GM08714 (cell line): ENCODE results near the gene SS18.

ENCODE experiments used
- H3K4me3 ChIP-seq: fragments of 200-500 bp; sonication (Bioruptor generic); 2 replicates; pipeline ENCODE4 v1.5.1; 2014; ENCODE audit warnings: mild to moderate bottlenecking, low read length, inconsistent platforms
- ZNF274 ChIP-seq: IDR thresholded peaks from 2 replicates; pipeline ENCODE4 v1.6.1; 2012; ENCODE audit warnings: mild to moderate bottlenecking, low read depth, low read length

SS18 gene

GRCh38 chr18:25992566-25992965 is 97.8 kb downstream of the SS18 start:
- TF ChIP-seq ZNF274 = no peak
- no peak overlapping the region for H3K4me3 ChIP-seq

DNA sequence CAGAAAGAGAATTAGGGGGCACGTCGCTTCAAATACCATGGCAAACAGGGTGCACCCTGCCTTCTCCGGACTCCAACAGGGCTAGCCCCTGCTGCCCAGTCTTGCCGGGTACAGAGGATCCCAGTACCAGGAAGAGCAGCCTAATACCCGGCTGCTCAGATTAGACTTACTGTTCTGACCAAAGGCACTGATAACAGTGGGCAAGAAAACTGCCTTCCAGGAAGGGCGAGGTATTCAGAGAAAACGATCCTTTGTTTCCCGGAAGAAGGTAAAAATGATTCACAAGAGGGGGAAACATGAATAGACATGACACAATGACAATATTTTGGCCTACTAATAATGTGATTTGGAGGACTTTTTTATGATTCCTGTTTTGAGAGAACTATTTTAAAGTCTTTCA is 99.9 kb downstream of the SS18 start:
- no peak for TF ChIP-seq ZNF274
- H3K4me3 ChIP-seq = no peak overlapping the region

GRCh38 chr18:25985707-25986394 is 104.6 kb downstream of the SS18 start:
- H3K4me3 ChIP-seq = no peak overlapping the region
- no peak for TF ChIP-seq ZNF274

- TF ChIP-seq ZNF274 = no peak
- no peak overlapping the region for H3K4me3 ChIP-seq
Observed at GRCh38 chr18:25983730-25984129, 106.7 kb downstream of the SS18 start.

- no peak for TF ChIP-seq ZNF274
- no peak overlapping the region for H3K4me3 ChIP-seq
Observed at GRCh38 chr18:25982961-25983360, 107.5 kb downstream of the SS18 start.

GRCh38 chr18:25982153-25982552 is 108.3 kb downstream of the SS18 start:
- TF ChIP-seq ZNF274 = no peak

GRCh38 chr18:25979369-25980040 is 110.9 kb downstream of the SS18 start:
- no peak for TF ChIP-seq ZNF274
- no peak overlapping the region for H3K4me3 ChIP-seq

More at GRCh38 chr18:25982153-25982552, 108.3 kb downstream of the SS18 start:
- H3K4me3 ChIP-seq = no peak overlapping the region

- H3K4me3 ChIP-seq = no peak overlapping the region
- TF ChIP-seq ZNF274 = no peak
Observed at GRCh38 chr18:25976554-25976953, 113.9 kb downstream of the SS18 start.

- TF ChIP-seq ZNF274 = no peak
- no peak overlapping the region for H3K4me3 ChIP-seq
Observed at GRCh38 chr18:25974630-25975077, 115.8 kb downstream of the SS18 start.
